H9 (cell line): ENCODE data around the gene GATA2. TPM values are rescaled to one million over a fixed set of nuclear protein-coding genes. Genes with fewer than 3 reads are reported as not detected.

ENCODE experiments used
- DNase-seq: peaks from one replicate; pipeline ENCODE4 v3.0.0-alpha.2; 2017
- H2AFZ ChIP-seq: one replicate; pipeline ENCODE4 v1.6.1; 2013; ENCODE audit warnings: mild to moderate bottlenecking, low read length, control low read depth, moderate library complexity
- H2AK5ac ChIP-seq: 2 replicates; pipeline ENCODE4 v1.6.1; 2013; ENCODE audit warnings: low read length, control low read depth, mixed read lengths; ENCODE audit not compliant: insufficient read length
- H2BK120ac ChIP-seq: one replicate; pipeline ENCODE4 v1.6.1; 2013; ENCODE audit warnings: low read depth, mild to moderate bottlenecking, low read length, control low read depth, inconsistent platforms; ENCODE audit not compliant: poor library complexity, severe bottlenecking
- H2BK12ac ChIP-seq: 2 replicates; pipeline ENCODE4 v1.6.1; 2013; ENCODE audit warnings: low read length, control low read depth, mixed read lengths, low read depth; ENCODE audit not compliant: insufficient read length
- H2BK15ac ChIP-seq: 2 replicates; pipeline ENCODE4 v1.6.1; 2013; ENCODE audit warnings: low read depth, low read length, control low read depth
- H2BK20ac ChIP-seq: one replicate; pipeline ENCODE4 v1.6.1; 2013; ENCODE audit warnings: low read depth, mild to moderate bottlenecking, low read length, control low read depth, inconsistent platforms; ENCODE audit not compliant: poor library complexity, severe bottlenecking
- H2BK5ac ChIP-seq: 2 replicates; pipeline ENCODE4 v1.6.1; 2013; ENCODE audit warnings: low read length, control low read depth, mixed read lengths; ENCODE audit not compliant: insufficient read length
- H3K14ac ChIP-seq: 2 replicates; pipeline ENCODE4 v1.6.1; 2013; ENCODE audit warnings: low read length, control low read depth; ENCODE audit not compliant: insufficient read depth
- H3K18ac ChIP-seq: 2 replicates; pipeline ENCODE4 v1.6.1; 2013; ENCODE audit warnings: low read depth, mild to moderate bottlenecking, mixed read lengths, low read length, control low read depth; ENCODE audit not compliant: insufficient read length
- H3K23ac ChIP-seq: 2 replicates; pipeline ENCODE4 v1.6.1; 2013; ENCODE audit warnings: low read length, control low read depth, mixed read lengths, low read depth; ENCODE audit not compliant: insufficient read length
- H3K23me2 ChIP-seq: 2 replicates; pipeline ENCODE4 v1.6.1; 2013; ENCODE audit warnings: low read depth, mild to moderate bottlenecking, mixed read lengths, low read length, control low read depth; ENCODE audit not compliant: insufficient read length, poor library complexity, severe bottlenecking
- H3K27ac ChIP-seq: 2 replicates; pipeline ENCODE4 v1.5.1; 2013; ENCODE audit warnings: low read length, control low read depth, mixed read lengths, low read depth; ENCODE audit not compliant: insufficient read length
- H3K27me3 ChIP-seq: 2 replicates; pipeline ENCODE4 v1.6.1; 2013; ENCODE audit warnings: low read length, control low read depth, inconsistent platforms; ENCODE audit not compliant: insufficient read depth
- H3K4ac ChIP-seq: 2 replicates; pipeline ENCODE4 v1.6.1; 2013; ENCODE audit warnings: low read depth, mild to moderate bottlenecking, control low read depth, inconsistent platforms, low read length, moderate library complexity
- H3K4me1 ChIP-seq: 2 replicates; pipeline ENCODE4 v1.6.1; 2013; ENCODE audit warnings: low read length, control low read depth, inconsistent platforms; ENCODE audit not compliant: insufficient read depth
- H3K4me2 ChIP-seq: 2 replicates; pipeline ENCODE4 v1.6.1; 2013; ENCODE audit warnings: low read length, control low read depth, mixed read lengths; ENCODE audit not compliant: insufficient read length, insufficient read depth
- H3K56ac ChIP-seq: 2 replicates; pipeline ENCODE4 v1.6.1; 2013; ENCODE audit warnings: low read depth, mild to moderate bottlenecking, mixed read lengths, low read length, control low read depth; ENCODE audit not compliant: insufficient read length
- H3K79me1 ChIP-seq: 2 replicates; pipeline ENCODE4 v1.6.1; 2013; ENCODE audit warnings: low read depth, mild to moderate bottlenecking, moderate library complexity, low read length, control low read depth, inconsistent platforms; ENCODE audit not compliant: insufficient read depth, poor library complexity, severe bottlenecking
- H3K79me2 ChIP-seq: 2 replicates; pipeline ENCODE4 v1.6.1; 2013; ENCODE audit warnings: low read length, control low read depth, inconsistent platforms; ENCODE audit not compliant: insufficient read depth
- H3K9ac ChIP-seq: 2 replicates; pipeline ENCODE4 v1.6.1; 2013; ENCODE audit warnings: low read length, control low read depth, mixed read lengths; ENCODE audit not compliant: insufficient read length; ENCODE audit errors: extremely low read depth
- H3K9me3 ChIP-seq: one replicate; pipeline ENCODE4 v1.6.1; 2013; ENCODE audit warnings: low read depth, low read length, inconsistent platforms; ENCODE audit not compliant: control insufficient read depth
- H3T11ph ChIP-seq: one replicate; pipeline ENCODE4 v1.6.1; 2013; ENCODE audit warnings: mild to moderate bottlenecking, low read length, control low read depth, inconsistent platforms
- H4K20me1 ChIP-seq: one replicate; pipeline ENCODE4 v1.6.1; 2013; ENCODE audit not compliant: control insufficient read depth, insufficient read length, insufficient read depth
- H4K5ac ChIP-seq: 2 replicates; pipeline ENCODE4 v1.6.1; 2013; ENCODE audit warnings: low read depth, mild to moderate bottlenecking, mixed read lengths, low read length, control low read depth; ENCODE audit not compliant: insufficient read length
- H4K8ac ChIP-seq: replicated peaks from 2 replicates; pipeline ENCODE4 v1.6.1; 2013; ENCODE audit warnings: low read length, control low read depth, mixed read lengths, low read depth; ENCODE audit not compliant: insufficient read length
- H4K91ac ChIP-seq: 2 replicates; pipeline ENCODE4 v1.6.1; 2013; ENCODE audit warnings: low read depth, mild to moderate bottlenecking, moderate library complexity, mixed read lengths, low read length, control low read depth; ENCODE audit not compliant: insufficient read length
- H3K27ac Mint-ChIP-seq, 3 experiments: 2 replicates in 2 of 3; 3 replicates in 1 of 3; pipeline ENCODE4 v1.8.0; 2020 to 2021; ENCODE audit warnings: mixed read lengths in 3 of 3, mild to moderate bottlenecking in 1 of 3, moderate library complexity in 1 of 3
- H3K27me3 Mint-ChIP-seq: 2 replicates; pipeline ENCODE4 v1.8.0; 2021; ENCODE audit warnings: low read depth, mild to moderate bottlenecking, moderate library complexity, mixed read lengths
- H3K36me3 Mint-ChIP-seq, 3 experiments: 2 replicates in 2 of 3; 3 replicates in 1 of 3; pipeline ENCODE4 v1.8.0; 2020 to 2021; ENCODE audit warnings: low read depth in 3 of 3, mixed read lengths in 3 of 3; ENCODE audit not compliant: insufficient read depth in 1 of 3
- H3K4me1 Mint-ChIP-seq, 2 experiments: 2 replicates each; pipeline ENCODE4 v1.8.0; 2020; ENCODE audit warnings: mixed read lengths in 2 of 2
- H3K4me3 Mint-ChIP-seq, 2 experiments: 2 replicates in 1 of 2; 3 replicates in 1 of 2; pipeline ENCODE4 v1.8.0; 2020 to 2021; ENCODE audit warnings: mild to moderate bottlenecking in 2 of 2, mixed read lengths in 2 of 2, moderate library complexity in 1 of 2
- H3K9me3 Mint-ChIP-seq, 2 experiments: 2 replicates in 1 of 2; 3 replicates in 1 of 2; pipeline ENCODE4 v1.8.0; 2020; ENCODE audit warnings: mild to moderate bottlenecking in 2 of 2, mixed read lengths in 2 of 2, moderate library complexity in 1 of 2
- WGBS: extraction: QIAGEN DNeasy Blood & Tissue Kit; methylation state at CpG from one replicate; pipeline ENCODE4 v1.1.7; 2013; ENCODE audit warnings: missing lambda C conversion rate, low lambda C conversion rate, mixed read lengths; ENCODE audit not compliant: insufficient read length; ENCODE audit errors: extremely low coverage; 5-methylcytosine and 5-hydroxymethylcytosine counted together
- total RNA-seq: library from RNA; stranded (reverse); gene quantifications from 2 replicates; pipeline ENCODE4 v1.2.1, GENCODE V29; 2021
- TF ChIP-seq, protein P1 (sequence below): fragments of 200-600 bp; sonication (generic); conservative IDR thresholded peaks from 3 replicates; pipeline ENCODE4 v1.8.0; 2021; ENCODE audit warnings: antibody characterized with exemption, mild to moderate bottlenecking

The GATA2 gene
- total RNA-seq, 1 experiment from 2014 or later: 1.9 TPM

DNA sequence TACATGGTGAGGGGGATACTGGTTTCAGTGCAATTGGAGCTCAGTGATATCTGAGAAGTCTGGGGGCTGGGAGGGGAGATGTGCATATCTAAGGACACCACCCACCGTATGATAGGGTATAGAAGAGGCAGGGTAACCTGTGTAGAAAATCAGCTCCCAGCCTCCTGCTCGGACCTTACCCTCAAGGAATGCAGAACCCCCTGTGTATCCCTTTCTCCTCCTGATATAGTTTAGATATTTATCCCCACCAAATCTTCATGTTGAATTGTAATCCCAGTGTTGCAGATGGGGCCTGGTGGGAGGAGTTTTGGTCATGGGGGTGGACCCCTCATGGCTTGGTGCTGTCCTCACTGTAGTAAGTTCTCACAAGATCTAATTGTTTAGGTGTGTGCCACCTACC is 48.2 kb upstream of the GATA2 start:
- peaks cover 23% of the 10 kb centered on the region for H3K27me3 Mint-ChIP-seq
- H4K5ac ChIP-seq: no peak overlapping the region
- no peak overlapping the region for H2AFZ ChIP-seq
- H3K4me1 Mint-ChIP-seq: no peaks in the 10 kb centered on the region
- peaks cover 9 to 18% of the 10 kb centered on the region in 2 experiments for H3K9me3 Mint-ChIP-seq
- no peaks in the 10 kb centered on the region for H3K79me2 ChIP-seq
- no peak overlapping the region for H3K56ac ChIP-seq
- no peaks in the 10 kb centered on the region for H3K27me3 ChIP-seq
- H3K36me3 Mint-ChIP-seq: peaks cover 0 to 5% (median 0%) of the 10 kb centered on the region in 3 experiments; a peak in 3 of 7 replicates
- no peak overlapping the region for H2AK5ac ChIP-seq
- no peak overlapping the region for H2BK20ac ChIP-seq
- H3K27ac Mint-ChIP-seq: no peak overlapping the region
- no peak overlapping the region for H3K27ac ChIP-seq
- no peaks in the 10 kb centered on the region for H3K23me2 ChIP-seq
- no peak overlapping the region for H4K91ac ChIP-seq
- no peak overlapping the region for H2BK120ac ChIP-seq
- H2BK12ac ChIP-seq: no peak overlapping the region
- H3K4me3 Mint-ChIP-seq: no peak overlapping the region
- no peak overlapping the region for H3K14ac ChIP-seq
- TF ChIP-seq, protein P1, sequence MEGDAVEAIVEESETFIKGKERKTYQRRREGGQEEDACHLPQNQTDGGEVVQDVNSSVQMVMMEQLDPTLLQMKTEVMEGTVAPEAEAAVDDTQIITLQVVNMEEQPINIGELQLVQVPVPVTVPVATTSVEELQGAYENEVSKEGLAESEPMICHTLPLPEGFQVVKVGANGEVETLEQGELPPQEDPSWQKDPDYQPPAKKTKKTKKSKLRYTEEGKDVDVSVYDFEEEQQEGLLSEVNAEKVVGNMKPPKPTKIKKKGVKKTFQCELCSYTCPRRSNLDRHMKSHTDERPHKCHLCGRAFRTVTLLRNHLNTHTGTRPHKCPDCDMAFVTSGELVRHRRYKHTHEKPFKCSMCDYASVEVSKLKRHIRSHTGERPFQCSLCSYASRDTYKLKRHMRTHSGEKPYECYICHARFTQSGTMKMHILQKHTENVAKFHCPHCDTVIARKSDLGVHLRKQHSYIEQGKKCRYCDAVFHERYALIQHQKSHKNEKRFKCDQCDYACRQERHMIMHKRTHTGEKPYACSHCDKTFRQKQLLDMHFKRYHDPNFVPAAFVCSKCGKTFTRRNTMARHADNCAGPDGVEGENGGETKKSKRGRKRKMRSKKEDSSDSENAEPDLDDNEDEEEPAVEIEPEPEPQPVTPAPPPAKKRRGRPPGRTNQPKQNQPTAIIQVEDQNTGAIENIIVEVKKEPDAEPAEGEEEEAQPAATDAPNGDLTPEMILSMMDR: no peak
- H3K18ac ChIP-seq: no peak overlapping the region
- no peak overlapping the region for H2BK15ac ChIP-seq
- no peaks in the 10 kb centered on the region for H4K20me1 ChIP-seq
- H4K8ac ChIP-seq: no peak overlapping the region
- WGBS: no CpG with 5 or more reads among the region's 2 CpGs
- no peak overlapping the region for H3K4me2 ChIP-seq
- no peak overlapping the region for H3K9ac ChIP-seq
- no peak for DNase-seq
- H3K23ac ChIP-seq: no peak overlapping the region
- H3K9me3 ChIP-seq: no peaks in the 10 kb centered on the region
- no peak overlapping the region for H3T11ph ChIP-seq
- H3K79me1 ChIP-seq: no peaks in the 10 kb centered on the region
- H3K4me1 ChIP-seq: no peaks in the 10 kb centered on the region
- no peak overlapping the region for H2BK5ac ChIP-seq
- H3K4ac ChIP-seq: no peak overlapping the region
